Esophagus squamous epithelium (tissue), 4 donors: ENCODE data around the gene HMMR.

Experiments used
- CTCF ChIP-seq, 6 experiments: fragments of 450-650 bp in 4 of 6; fragments of 200-600 bp in 2 of 6; sonication (generic) in 2 of 6; IDR thresholded peaks; one replicate each; pipeline ENCODE4 v1.5.1; 2016 to 2019; ENCODE audit warnings: antibody characterized with exemption in 6 of 6, mild to moderate bottlenecking in 4 of 6, moderate library complexity in 4 of 6
- POLR2A ChIP-seq, 4 donors: fragments of 450-650 bp; IDR thresholded peaks; one replicate each; pipeline ENCODE4 v1.6.1; 2017; ENCODE audit warnings: antibody characterized with exemption in 4 of 4, mild to moderate bottlenecking in 4 of 4, moderate library complexity in 3 of 4

DNA sequence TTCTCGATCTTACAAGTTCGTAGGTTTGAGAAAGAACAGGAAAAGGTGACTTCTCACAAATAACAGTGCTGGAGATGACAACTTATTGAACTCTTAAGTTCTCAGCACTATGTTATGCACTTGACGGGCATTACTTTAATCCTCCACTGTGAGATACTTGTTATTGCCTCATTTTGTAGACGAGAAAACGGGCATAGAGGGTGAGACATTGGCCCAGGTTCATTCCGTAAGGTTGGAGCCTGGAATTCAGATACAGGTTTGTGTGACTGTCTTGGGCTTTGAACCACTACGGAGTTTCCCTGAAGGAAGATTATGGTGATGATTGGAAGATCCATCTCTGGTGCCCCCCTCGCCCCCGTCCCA is 45.6 kb downstream of the HMMR start:
- TF ChIP-seq POLR2A (IDR thresholded peaks at IDR 0.05) (no peak), CTCF (IDR thresholded peaks at IDR 0.05) (no peak)
